HG03432 (cell line): Measurements from ENCODE around the gene ZNF579.

Experiments
- ATAC-seq: cut with Tn5 transposase; IDR thresholded peaks from one replicate; pipeline ENCODE4 v1.9.1; 2021; ENCODE audit warnings: mild to moderate bottlenecking, moderate library complexity; ENCODE audit not compliant: unreplicated experiment

ZNF579 gene

GRCh38 chr19:55613396-55613795 lies 32.7 kb upstream of the ZNF579 start:
- no peak for ATAC-seq

- ATAC-seq: no peak
Measured at GRCh38 chr19:55611983-55612645, 31.5 kb upstream of the ZNF579 start.

DNA sequence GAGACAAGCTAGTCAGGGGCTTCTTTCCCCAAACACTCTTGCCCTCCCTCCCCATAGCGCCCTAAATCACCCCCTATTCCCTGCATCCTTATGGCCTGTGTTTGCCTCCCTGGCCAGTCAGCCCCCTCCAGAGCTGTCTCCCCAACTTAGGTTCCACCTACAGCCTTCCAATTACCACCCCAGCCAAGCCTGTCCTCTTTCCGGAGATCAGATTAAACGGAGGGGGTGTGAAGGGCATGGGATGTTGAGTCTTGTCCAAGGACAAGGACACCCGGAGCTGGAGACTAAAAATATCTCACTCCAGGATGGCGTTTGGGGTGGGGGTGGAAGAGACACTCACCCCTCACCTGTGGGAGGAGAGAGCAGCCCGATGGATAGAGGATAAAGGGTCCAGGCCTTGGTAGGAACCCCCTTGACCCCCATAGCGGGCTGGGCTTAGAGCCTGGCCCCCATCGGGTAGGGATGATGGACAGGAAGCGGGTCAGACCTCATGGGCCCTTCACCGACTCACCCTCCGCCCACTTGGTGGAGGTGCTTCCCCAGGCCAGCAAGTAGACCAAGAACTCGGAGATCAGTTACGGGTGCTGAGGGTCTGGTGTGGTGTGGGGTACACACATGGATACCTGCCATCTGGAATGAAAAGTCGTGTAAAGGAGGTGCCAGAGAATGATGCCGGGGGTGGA lies 30.8 kb upstream of the ZNF579 start:
- ATAC-seq: no peak

GRCh38 chr19:55609326-55609725 lies 28.7 kb upstream of the ZNF579 start:
- ATAC-seq: no peak

- ATAC-seq: no peak
Measured at GRCh38 chr19:55606817-55607216, 26.2 kb upstream of the ZNF579 start.

DNA sequence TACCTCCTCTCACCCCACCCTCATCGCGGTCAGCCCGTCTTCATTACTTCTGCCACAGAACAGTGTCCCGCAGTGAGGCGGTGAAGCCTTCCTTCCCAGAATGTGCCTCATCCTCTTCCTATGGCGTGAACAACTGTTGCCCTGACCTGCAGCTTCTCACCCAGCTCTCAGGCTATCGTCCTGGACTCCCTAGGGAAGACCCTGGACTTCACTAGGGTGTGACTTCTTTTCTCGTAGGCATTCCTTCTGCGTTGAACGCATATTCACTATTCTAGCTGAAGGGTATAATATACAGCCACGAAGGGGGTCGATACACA lies 25.8 kb upstream of the ZNF579 start:
- ATAC-seq: no peak

DNA sequence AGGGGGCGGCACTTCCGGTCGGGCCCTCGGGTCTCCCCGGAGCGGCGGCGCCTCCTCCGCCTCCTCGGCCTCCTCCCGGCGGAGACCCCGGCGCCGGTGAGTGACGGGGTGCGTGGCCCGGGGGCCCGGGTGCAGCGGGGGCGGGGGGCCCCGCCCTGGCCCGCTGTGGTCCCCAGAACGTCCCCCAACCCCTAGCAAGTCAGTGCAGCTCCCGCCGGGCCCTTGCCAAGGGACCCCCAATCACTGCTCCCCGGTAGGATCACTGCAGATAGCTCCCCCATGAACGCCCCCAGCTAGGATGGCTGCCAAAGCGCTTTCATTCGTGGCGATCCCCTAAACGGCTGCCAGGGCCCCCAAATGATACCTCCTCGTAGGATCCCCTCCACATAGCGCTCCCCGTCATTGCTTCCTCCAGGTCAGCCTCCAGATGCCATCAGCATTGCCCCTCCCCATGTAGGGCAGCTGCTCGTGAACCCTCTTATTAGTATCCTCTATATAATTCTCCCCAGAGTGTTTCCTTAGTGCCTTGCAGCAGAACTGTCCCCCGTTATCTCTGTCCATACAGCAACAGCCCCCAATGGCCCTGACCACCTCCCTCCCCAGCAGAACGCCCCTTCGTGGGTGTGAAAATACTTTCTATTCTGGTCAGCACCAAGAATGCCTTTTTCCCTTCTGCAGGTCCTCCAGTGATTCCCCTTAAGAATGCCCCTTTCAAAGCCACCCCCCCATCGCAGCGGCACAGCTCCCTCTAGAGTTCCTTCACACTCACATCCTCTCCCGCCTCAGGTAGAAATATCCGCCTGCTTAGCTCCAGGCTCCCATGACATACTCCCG lies 25.2 kb upstream of the ZNF579 start, which contains the start of gene ZNF865:
Gene ZNF865, plus strand, starts transcription at position 11 of the 834 bp plus-strand sequence. CDS start 7,972 bp downstream, outside the sequence.
- peak; percentile 33 for ATAC-seq

DNA sequence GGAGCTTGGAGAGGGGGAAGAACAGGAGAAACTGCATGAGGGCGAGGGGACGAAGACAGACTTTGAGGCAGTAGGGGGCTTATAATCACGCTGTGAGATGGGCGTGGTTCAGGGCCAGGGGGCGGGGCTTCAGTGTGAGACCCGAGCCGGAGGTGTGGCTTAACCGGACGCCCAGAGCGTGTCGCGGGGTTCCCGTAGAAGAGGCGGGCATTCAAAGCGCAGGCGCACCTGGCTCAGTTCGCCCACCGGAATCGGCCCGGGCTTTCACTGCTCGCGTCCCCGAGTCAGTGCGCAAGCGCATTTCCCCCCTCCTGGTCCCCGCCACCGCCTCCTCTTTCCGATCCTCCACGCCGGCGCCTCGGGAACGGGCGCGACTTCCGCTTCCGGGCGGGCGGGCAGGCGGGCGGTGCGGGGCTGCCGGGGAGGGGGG lies 24.6 kb upstream of the ZNF579 start:
- peak; percentile 66 for ATAC-seq

DNA sequence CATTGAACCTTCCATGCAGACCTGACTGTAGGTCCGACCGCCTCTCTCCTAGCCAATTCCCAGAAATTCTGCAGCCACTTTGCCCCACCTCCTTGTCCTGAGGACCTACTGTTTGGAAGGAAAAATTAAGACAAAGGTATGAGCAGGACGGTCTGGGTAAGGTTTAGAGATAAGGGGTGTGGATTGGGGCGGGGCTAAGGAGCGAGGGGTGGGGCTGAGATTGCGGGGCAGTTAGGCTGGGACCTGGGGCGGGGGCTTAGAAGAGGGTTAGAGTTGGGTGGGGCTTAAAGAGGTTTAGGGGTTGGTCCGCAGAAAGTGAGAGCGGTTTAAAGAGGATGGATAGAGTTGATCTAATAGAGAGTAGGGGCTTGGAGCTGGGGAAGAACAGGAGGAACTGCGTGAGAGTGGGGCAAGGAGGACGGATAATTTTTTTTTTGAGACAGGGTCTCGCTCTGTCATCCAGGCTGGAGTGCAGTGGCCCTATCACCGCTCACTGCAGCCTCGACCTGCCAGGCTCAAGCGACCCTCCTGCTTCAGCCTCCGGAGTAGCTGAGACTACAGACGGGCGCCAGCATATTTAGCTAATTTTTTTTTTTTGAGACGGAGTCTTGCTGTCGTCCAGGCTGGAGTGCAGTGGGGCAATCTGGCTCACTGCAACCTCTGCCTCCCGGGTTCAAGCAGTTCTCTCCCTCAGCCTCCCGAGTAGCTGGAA lies 23.1 kb upstream of the ZNF579 start:
- no peak for ATAC-seq

DNA sequence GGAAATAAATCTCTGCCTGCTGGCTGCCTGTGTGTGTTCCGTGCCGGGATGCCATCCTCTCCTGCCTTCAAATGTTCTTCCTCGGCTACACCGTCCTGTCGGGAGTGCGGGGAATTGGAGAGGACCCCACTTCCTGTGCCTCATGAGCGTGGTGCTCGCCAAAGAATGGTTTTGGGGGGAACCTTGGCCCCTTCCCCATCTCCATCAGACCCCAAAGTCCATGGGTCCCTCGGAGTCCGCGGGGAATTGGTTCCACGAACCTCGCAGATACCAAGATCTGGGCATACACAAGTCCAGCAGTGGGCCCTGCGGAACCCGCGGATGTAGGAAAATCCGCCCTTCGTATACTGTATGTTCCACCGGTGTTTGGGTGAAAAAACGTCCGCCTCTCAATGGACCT lies 22.5 kb upstream of the ZNF579 start:
- ATAC-seq: no peak

- no peak for ATAC-seq
Measured at GRCh38 chr19:55602104-55603001, 21.7 kb upstream of the ZNF579 start.

- ATAC-seq: no peak
Measured at GRCh38 chr19:55601084-55601483, 20.4 kb upstream of the ZNF579 start.

- no peak for ATAC-seq
Measured at GRCh38 chr19:55600662-55601028, 20.0 kb upstream of the ZNF579 start.

DNA sequence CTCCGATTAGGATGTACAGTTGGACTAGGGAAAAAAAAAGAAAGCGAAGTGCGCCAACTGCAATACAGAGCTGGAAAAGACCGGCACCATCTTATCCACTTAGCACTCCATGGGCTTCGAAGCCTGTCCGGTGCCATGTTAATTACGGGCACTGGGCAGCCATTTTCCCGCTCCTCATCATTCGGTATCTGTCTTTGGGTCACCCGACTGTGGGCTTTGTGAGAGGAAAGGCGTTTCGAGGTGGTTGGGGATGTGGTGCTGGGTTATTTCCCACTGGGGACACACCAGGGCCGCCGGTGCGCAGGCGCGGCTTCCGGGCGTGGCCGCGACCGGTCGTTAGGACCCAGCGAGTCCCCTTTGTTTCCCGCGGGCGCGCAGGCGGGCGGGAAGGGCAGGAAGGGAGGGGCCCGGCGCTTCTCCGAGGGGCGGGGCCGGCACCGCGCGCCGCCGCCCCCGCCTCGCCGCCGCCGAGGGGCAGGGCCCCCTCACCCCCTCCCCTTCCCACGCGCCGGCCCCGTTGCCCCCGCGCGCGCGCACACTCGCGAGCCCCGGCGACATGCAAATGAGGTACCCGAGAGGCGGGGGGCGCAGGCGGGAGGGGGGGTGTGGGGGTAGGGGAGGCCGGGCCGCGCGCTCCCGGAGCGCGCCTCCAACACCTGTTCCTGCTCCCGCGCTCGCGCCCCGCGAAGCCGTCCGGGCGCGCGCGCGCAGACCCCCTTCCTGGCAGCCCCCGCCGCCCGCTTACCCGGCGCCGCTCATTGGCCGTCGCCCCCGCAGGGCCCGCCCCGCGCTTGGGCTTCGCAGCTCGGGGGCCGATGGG lies 19.4 kb upstream of the ZNF579 start, which contains the start of gene ZNF524:
Gene ZNF524, plus strand, starts transcription at position 447 of the 820 bp plus-strand sequence. CDS start 1,825 bp downstream, outside the sequence.
- ATAC-seq: peak; percentile 49

DNA sequence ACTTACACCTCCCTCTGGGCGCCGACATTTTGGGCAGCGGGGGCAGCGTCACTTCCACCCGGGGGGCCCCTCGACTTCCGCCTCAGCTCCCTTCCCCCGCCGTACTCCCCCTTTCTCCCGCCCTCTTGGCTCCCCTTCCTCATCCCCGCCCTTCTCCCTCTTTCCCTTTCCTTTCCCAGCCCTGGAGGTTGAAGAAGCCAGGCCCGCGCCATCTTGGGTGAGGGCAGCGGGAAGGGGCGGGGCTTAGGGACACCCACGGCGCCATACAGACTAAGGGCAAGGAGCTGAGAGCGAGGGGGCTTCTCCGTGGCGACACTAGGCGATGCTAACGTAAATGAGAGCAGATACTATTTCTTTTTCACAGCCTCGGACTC lies 18.8 kb upstream of the ZNF579 start, which contains the start of gene FIZ1:
Gene FIZ1, minus strand, starts transcription at position 50 of the 374 bp plus-strand sequence. CDS start 1,652 bp downstream, outside the sequence.
- ATAC-seq: peak; percentile 60

DNA sequence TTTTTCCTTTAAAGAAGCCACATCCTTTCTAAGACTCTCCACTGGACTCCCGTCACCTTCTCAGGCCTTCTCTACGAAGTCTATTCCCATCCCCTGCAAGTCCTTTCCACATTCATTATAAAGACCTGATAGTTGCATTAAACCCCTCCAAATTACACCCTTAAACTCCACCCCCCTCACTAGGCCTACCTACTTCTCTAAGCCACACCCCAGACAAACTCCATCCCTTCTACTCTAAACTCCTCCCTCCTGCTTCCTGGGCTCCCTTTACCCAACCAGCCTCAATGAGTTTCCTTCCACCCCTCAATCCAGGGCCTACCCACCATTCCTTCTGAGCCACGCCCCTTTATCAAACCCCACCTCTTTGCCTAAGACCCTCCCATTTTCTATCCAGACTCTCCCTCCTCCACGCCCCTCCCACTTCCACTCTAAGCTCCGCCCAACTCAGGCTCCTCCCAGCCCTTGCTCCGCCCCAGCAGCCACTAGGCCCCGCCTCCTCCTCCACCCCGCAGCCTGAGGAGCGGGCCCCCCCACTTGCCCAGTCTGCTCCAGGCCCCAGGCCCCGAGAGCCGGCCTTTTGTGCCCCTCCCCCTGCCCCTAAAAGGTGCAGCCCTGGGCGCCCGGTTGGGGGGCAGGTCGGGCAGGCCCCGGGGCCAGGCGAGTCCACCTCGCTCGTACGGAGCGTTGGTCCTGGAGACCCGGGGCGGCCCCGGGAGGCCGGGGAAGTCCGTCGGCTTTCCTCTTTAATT lies 18.2 kb upstream of the ZNF579 start:
- peak; percentile 53 for ATAC-seq

GRCh38 chr19:55598034-55598433 lies 17.4 kb upstream of the ZNF579 start:
- ATAC-seq: no peak

DNA sequence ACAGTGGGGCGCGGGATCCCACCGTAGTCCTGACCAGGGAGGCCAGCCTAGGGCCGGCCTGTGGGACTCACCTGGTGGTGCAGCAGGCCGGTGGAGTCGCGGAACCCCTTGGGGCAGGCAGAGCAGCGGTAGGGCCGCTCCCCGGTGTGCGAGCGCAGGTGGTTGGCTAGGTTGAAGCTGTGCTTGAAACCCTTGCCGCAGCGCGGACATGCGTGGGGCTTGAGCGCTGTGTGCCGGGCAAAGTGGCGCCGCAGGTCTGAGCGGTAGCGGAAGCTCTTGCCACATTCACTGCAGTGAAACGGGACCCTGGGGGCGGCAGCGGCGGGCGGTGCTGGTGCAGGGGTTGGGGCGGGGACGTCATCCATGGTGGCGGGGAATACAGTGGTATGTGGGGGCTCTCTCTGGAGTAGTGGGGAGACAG lies 16.9 kb upstream of the ZNF579 start:
- no peak for ATAC-seq
